ENCODE measurements around the gene C6. TPM values are rescaled to one million over a fixed set of nuclear protein-coding genes. Genes with fewer than 3 reads are reported as not detected.

The C6 gene
- total and polyA plus RNA-seq, 2 donors (not counting 1 experiment from before 2014, with no cell fraction given) = not detected

DNA sequence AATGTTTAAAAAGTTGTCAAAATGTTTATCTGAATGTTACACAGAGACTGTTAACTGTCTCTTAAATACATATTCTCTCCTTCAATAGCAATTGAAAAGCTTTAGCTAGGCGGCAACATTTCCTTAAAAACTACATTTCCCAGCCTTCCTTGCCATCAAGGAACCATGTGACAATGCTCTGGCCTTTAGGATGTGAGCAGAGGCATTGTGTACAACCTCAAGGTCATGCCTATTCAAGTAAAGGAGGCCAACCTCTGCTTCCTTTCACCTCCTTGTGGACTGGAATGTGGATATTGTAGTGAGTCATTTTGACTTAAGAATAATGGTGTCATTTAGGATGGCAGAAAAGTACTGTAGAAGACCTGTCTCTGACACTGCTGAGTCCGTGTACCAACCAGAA is 118.5 kb downstream of the C6 start:
- Histone ChIP-seq H3K36me3 (replicated peaks in 1 of 2; ENCODE audit: control extremely low read depth in 1 of 2, control insufficient read depth in 1 of 2, extremely low read depth in 1 of 2, insufficient read depth in 2 of 2, low read length in 1 of 2) (no peaks in the 10 kb centered on the region), H3K27me3 (replicated peaks in 1 of 4; ENCODE audit: control extremely low read depth in 1 of 4, control insufficient read depth in 3 of 4, insufficient read depth in 4 of 4, low read length in 3 of 4) (no peaks in the 10 kb centered on the region), H3K9ac (ENCODE audit: low read length) (no peak overlapping the region), H3K4me3 (ENCODE audit: control extremely low read depth in 1 of 5, extremely low read depth in 1 of 5, insufficient read depth in 1 of 5, low read depth in 2 of 5, low read length in 4 of 5) (no peak overlapping the region), H3K27ac (ENCODE audit: low read length in 2 of 2) (no peak overlapping the region), H4K20me1 (ENCODE audit: control insufficient read depth, insufficient read depth, low read length, poor library complexity, severe bottlenecking) (no peaks in the 10 kb centered on the region), H3K4me2 (replicated peaks; ENCODE audit: low read depth, low read length, poor library complexity, severe bottlenecking) (no peak overlapping the region), H2AFZ (ENCODE audit: insufficient read depth, low read depth, low read length, poor library complexity, severe bottlenecking) (no peak overlapping the region), H3K79me2 (ENCODE audit: control insufficient read depth, insufficient read depth, low read length) (no peaks in the 10 kb centered on the region), H3K9me3 (ENCODE audit: control extremely low read depth in 1 of 3, control insufficient read depth in 2 of 3, insufficient read depth in 1 of 3, low read length in 2 of 3) (peaks cover 0 to 3% (median 0%) of the 10 kb centered on the region in 3 donors), H3K4me1 (ENCODE audit: control insufficient read depth in 2 of 2, insufficient read depth in 2 of 2, low read length in 2 of 2) (no peaks in the 10 kb centered on the region)
- Mint-ChIP-seq H3K27ac (no peak overlapping the region), H3K4me1 (no peaks in the 10 kb centered on the region), H3K27me3 (peaks cover 2% of the 10 kb centered on the region), H3K4me3 (no peak overlapping the region), H3K9me3 (ENCODE audit: insufficient read depth) (no peaks in the 10 kb centered on the region)
- ChIA-PET CTCF (no interaction called here), POLR2A (no interaction called here)
- no peak for TF ChIP-seq EZH2 (IDR thresholded peaks at IDR 0.05; ENCODE audit: borderline replicate concordance, insufficient read depth, low read depth, low read length, poor library complexity, severe bottlenecking)
- TF ChIP-seq, protein P1, sequence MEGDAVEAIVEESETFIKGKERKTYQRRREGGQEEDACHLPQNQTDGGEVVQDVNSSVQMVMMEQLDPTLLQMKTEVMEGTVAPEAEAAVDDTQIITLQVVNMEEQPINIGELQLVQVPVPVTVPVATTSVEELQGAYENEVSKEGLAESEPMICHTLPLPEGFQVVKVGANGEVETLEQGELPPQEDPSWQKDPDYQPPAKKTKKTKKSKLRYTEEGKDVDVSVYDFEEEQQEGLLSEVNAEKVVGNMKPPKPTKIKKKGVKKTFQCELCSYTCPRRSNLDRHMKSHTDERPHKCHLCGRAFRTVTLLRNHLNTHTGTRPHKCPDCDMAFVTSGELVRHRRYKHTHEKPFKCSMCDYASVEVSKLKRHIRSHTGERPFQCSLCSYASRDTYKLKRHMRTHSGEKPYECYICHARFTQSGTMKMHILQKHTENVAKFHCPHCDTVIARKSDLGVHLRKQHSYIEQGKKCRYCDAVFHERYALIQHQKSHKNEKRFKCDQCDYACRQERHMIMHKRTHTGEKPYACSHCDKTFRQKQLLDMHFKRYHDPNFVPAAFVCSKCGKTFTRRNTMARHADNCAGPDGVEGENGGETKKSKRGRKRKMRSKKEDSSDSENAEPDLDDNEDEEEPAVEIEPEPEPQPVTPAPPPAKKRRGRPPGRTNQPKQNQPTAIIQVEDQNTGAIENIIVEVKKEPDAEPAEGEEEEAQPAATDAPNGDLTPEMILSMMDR (IDR thresholded peaks at IDR 0.05) = no peak
- DNase-seq (no peak), ATAC-seq (ENCODE audit: low read depth) (no peak)
- WGBS (ENCODE audit: insufficient coverage) = no CpG with 5 or more reads among the region's 2 CpGs
- intact Hi-C loops (cut with micrococcal nuclease) = no loop called here

DNA sequence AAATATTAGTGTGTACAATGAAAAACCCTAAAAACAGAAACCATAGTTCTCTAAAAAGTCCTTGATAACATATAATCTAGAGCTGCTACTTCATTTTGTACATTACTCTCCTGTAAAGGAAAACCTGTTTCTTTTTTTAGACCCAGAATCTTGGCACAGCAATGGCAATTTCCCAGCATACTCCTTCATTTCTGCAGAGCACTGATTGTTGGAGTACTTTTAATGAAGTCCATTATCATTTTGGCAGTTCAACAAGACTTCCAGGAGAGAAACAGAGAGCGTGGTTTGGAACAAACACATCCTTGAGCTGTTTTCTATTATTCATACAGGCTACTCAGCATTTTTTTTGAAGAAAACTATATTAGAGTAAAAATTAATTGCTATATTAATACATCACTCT is 119.5 kb downstream of the C6 start:
- Histone ChIP-seq H2AFZ (ENCODE audit: insufficient read depth, low read depth, low read length, poor library complexity, severe bottlenecking) (no peak overlapping the region), H3K36me3 (replicated peaks in 1 of 2; ENCODE audit: control extremely low read depth in 1 of 2, control insufficient read depth in 1 of 2, extremely low read depth in 1 of 2, insufficient read depth in 2 of 2, low read length in 1 of 2) (no peaks in the 10 kb centered on the region), H3K27ac (ENCODE audit: low read length in 2 of 2) (no peak overlapping the region), H3K9ac (ENCODE audit: low read length) (no peak overlapping the region), H3K27me3 (replicated peaks in 1 of 4; ENCODE audit: control extremely low read depth in 1 of 4, control insufficient read depth in 3 of 4, insufficient read depth in 4 of 4, low read length in 3 of 4) (no peaks in the 10 kb centered on the region), H3K4me3 (ENCODE audit: control extremely low read depth in 1 of 5, extremely low read depth in 1 of 5, insufficient read depth in 1 of 5, low read depth in 2 of 5, low read length in 4 of 5) (no peak overlapping the region), H3K79me2 (ENCODE audit: control insufficient read depth, insufficient read depth, low read length) (no peaks in the 10 kb centered on the region), H3K4me2 (replicated peaks; ENCODE audit: low read depth, low read length, poor library complexity, severe bottlenecking) (no peak overlapping the region), H3K9me3 (ENCODE audit: control extremely low read depth in 1 of 3, control insufficient read depth in 2 of 3, insufficient read depth in 1 of 3, low read length in 2 of 3) (peaks cover 0 to 3% (median 0%) of the 10 kb centered on the region in 3 donors), H4K20me1 (ENCODE audit: control insufficient read depth, insufficient read depth, low read length, poor library complexity, severe bottlenecking) (no peaks in the 10 kb centered on the region), H3K4me1 (ENCODE audit: control insufficient read depth in 2 of 2, insufficient read depth in 2 of 2, low read length in 2 of 2) (no peaks in the 10 kb centered on the region)
- TF ChIP-seq, protein P1 (IDR thresholded peaks at IDR 0.05) = no peak
- TF ChIP-seq EZH2 (IDR thresholded peaks at IDR 0.05; ENCODE audit: borderline replicate concordance, insufficient read depth, low read depth, low read length, poor library complexity, severe bottlenecking) = no peak
- intact Hi-C loops (cut with micrococcal nuclease) = no loop called here
- DNase-seq = no peak
- Mint-ChIP-seq H3K27me3 (no peaks in the 10 kb centered on the region), H3K27ac (no peak overlapping the region), H3K4me3 (no peak overlapping the region), H3K4me1 (no peaks in the 10 kb centered on the region), H3K9me3 (ENCODE audit: insufficient read depth) (no peaks in the 10 kb centered on the region)
- CTCF ChIA-PET = no interaction called here
- POLR2A ChIA-PET = no interaction called here
- no peak for ATAC-seq (ENCODE audit: low read depth)
- no CpG with 5 or more reads among the region's 1 CpG for WGBS (ENCODE audit: insufficient coverage)

Other genes starting within 250 kb of the C6 start
- not detected in 2 replicates for gene MROH2B, start 142.2 kb downstream of the C6 start, total RNA-seq
- not detected in 2 replicates for gene MROH2B, start 142.2 kb downstream of the C6 start, polyA plus RNA-seq